GM18526 (cell line): Measurements from ENCODE around the gene RANBP17.

Source experiments
- POLR2A ChIP-seq: IDR thresholded peaks from 3 replicates; pipeline ENCODE4 v1.6.1; 2011; ENCODE audit not compliant: insufficient read length; ENCODE audit errors: extremely low read depth

Gene RANBP17

DNA sequence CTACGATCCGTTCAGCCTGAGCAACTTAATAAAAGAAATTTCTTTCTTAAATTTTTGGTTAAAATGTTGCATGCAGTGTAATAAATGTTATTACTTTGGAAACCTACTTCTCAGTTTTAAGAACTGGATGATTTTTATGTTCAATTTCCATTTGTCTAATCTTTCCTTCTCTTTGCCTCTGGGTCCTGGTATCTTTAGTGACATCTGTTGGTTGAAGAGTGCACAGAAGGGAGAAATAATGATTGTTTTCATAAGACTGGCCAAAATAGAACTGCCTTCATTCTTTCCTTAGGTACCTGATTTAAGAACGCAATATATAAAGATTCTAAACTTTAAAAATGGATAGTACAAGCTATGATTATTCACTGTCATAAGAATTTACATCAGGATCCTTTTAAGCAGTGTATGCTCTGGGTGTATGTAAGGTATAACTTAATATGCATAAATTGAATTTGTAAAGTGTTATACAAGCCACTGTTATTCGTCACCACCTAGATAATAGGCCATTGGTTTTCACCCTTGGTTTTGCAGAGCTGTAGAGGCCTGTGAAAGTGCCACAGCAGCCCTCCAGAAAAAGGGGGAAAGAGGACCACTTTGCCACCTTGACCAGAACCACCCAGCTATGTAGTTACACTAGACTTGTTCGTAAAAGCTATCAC is 364.4 kb downstream of the RANBP17 start:
- no peak for TF ChIP-seq POLR2A

- no peak for TF ChIP-seq POLR2A
These were observed 365.0 kb downstream of the RANBP17 start for GRCh38 chr5:171226864-171227263.

DNA sequence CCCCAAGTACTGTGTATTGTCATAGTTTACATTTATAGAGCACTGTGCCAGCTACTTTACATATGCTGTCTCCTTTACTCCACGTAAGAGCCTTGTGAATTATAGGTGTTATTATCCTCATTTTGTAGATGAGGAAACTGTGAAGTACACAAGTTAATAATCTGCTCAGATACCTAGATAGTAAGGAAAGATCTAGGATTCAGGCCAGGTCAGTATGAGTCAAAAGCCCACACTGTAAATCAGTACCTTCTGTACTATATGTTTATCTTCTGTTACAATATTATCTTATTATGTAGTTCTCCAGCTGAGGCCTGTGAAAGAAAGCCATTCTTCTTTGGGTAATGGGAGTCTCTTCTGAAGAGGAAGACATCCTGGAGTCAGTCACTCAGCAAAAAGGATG is 374.8 kb downstream of the RANBP17 start:
- TF ChIP-seq POLR2A: no peak

DNA sequence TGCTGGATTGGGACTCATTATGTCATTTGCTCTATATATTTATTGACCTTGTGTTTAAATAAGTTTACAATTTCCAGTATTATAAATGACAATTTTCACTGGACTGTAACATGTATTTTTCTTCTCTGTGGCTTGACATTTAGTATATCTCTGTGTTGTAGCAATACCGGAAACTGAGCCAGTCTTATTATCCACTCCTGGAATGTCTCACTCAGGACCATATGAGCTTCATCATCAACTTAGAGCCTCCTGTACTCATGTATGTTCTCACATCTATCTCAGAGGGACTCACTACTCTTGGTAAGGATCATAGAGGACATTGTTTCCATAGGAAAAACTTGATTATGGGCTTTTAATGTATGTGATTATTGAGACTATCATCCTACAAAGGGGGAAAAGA is 380.7 kb downstream of the RANBP17 start:
- no peak for TF ChIP-seq POLR2A

DNA sequence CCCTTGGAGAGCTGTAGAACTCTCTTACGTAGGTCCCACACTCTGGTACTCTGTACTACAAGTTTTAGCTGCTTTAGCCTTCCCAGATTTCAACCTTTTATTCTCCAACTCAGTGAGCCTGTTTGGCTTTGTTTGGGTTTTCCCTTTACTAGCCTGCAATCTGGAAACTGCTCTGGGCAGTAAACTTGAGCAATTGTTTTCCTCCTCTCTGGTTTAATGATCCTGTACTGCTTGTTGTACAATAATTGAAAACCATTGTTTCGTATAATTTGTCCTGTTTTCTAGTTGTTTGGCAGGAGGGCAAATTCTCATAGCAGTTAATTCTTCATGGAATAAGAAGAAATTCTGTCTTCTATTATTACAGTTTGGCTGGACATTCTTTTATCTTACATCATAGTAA is 384.4 kb downstream of the RANBP17 start:
- no peak for TF ChIP-seq POLR2A

- TF ChIP-seq POLR2A: no peak
These were observed 387.6 kb downstream of the RANBP17 start for GRCh38 chr5:171249460-171249859.

DNA sequence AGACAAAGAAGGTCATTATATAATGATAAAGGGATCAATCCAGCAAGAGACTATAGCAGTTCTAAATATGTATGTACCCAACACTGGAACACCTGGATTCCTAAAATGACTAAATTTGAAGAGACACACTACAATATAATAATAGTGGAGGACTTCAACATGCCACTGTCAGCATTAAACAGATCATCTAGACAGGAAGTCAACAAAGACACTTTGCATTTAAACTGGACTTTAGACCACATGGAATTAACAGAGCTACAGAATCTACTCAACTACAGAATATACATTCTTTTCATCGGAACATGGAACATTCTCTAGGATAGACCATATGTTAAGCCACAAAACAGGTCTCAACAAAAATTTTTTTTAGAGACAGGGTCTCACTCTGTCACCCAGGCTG is 388.9 kb downstream of the RANBP17 start:
- TF ChIP-seq POLR2A: no peak

DNA sequence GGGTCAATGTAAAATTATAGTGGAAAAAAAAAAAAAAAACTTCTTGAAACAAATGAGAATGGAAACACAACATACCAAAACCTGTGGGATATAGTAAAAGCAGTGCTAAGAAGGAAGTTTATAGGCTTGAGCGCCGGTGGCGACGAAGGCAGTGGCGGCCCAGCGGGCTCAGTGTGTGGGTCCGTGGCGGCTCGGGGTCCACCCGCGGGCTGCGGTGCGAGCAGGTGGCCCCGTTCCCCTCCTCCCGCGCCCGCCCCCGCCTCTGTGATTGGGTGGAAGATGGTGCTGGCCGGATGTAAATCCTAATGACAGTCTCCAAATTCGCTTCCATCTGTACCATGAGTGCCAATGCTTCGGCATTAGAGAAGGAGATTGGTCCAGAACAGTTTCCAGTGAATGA is 389.7 kb downstream of the RANBP17 start:
- TF ChIP-seq POLR2A: no peak

DNA sequence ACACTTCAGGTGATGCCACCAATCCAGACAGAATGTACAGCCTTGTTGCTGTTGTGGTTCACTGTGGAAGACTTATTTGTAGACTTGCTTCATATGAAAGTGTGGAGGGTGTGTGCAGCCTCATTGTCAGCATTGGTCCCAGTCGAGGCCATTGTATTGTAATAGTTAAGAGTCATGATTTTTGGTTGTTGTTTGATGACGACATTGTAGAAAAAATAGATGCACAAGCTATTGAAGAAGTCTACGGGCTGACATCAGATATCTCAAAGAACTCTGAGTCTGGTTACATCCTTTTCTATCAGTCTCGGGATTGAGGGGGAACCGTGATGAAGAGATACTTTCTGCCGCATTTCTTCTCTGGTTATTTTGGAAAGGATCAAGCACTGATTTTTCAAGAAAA is 390.9 kb downstream of the RANBP17 start:
- TF ChIP-seq POLR2A: no peak

DNA sequence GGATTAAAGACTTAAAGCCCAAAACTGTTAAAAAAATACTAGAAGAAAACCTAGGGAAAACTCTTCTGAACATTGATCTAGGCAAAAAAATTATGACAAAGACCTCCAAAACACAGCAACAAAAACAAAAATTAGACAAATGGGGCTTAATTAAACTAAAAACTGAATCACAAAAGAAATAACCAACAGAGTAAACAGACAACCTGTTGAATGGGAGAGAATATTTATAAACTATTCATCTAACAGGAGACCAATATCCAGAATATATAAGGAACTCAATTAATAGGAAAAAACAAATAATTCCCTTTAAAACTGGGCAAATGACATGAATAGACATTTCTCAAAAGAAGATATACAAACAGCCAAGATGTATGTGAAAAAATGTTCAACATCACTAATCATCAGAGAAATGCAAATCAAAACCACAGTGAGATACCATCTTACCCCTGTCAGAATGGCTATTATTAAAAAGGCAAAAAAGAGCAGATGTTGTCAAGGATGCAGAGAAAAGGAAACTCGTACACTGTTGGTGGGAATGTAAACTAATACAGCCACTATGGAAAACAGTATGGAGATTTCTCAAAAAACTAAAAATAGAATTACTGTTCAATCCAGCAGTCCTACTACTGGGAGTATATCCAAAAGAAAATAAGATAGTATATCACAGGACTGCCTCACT is 397.1 kb downstream of the RANBP17 start:
- no peak for TF ChIP-seq POLR2A

GRCh38 chr5:171261361-171261760 is 399.5 kb downstream of the RANBP17 start:
- TF ChIP-seq POLR2A: no peak

- no peak for TF ChIP-seq POLR2A
These were observed 400.1 kb downstream of the RANBP17 start for GRCh38 chr5:171261904-171262303.

GRCh38 chr5:171263181-171263580 is 401.4 kb downstream of the RANBP17 start:
- TF ChIP-seq POLR2A: no peak

DNA sequence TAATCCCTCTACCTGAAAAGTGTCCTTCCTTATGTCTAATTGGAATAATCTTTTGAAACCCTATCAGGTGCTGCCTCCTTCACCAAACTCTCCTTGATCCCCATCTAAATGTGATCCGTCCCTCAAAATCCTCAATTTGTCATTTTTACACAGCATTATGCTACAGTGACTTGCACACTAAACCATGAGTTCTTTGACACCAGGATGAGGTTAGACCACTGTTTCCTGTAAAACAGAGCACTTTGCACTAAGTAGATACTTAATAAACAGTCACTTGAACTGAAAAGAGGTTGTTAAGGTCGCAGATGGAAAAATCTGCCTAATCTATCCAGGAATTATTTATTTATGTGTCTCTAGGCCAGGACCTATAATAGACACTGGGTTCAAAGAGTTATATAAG is 403.0 kb downstream of the RANBP17 start:
- no peak for TF ChIP-seq POLR2A

GRCh38 chr5:171268700-171269620 is 407.1 kb downstream of the RANBP17 start:
- no peak for TF ChIP-seq POLR2A

DNA sequence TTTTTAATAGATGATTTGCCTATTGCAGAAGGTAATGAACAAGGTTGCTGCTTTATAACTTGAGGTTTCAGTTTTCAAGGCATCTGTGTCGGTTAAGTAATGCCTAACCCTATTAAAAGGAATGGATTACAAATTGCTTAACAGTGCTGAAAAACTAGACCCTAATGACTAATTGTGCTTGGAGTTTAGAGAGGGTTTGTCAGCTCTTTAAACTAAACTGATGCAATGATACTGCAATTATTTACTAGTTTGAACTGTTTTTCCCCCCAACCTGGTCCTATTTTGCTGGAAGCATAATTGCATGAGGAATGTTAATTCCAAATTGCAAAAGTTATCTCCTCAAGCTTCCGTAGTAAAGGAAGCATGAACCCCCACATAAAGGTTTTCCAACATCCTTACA is 407.9 kb downstream of the RANBP17 start:
- no peak for TF ChIP-seq POLR2A
